Upper lobe of left lung (tissue), 4 donors: ENCODE measurements around the gene AHI1.

Experiments used
- POLR2AphosphoS5 ChIP-seq, 2 donors: sonication (generic); formaldehyde crosslinking; IDR thresholded peaks; one replicate each; pipeline ENCODE4 v1.5.1; 2017; ENCODE audit warnings: antibody characterized with exemption in 2 of 2
- TF ChIP-seq, protein P1 (sequence below), 6 experiments: fragments of 450-650 bp in 4 of 6; fragments of 200-600 bp in 2 of 6; sonication (generic) in 2 of 6; IDR thresholded peaks; one replicate each; pipeline ENCODE4 v1.5.1; 2016 to 2019; ENCODE audit warnings: antibody characterized with exemption in 6 of 6

DNA sequence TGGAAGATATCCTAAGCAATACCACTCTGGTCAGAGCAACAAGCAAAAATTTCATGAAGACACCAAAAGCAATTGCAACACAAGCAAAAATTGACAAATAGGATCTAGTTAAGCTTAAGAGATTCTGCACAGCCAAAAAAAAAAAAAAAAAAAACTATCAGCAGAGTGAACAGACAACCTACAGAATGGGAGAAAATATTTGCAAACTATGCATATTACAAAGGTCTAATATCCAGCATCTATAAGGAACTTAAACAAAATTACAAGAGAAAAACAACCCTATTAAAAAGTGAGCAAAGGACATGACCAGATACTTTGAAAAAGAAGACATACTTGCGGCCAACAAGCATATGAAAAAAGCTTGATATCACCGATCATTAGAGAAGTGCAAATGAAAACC, 20.0 kb upstream of the AHI1 start:
- TF ChIP-seq, protein P1, sequence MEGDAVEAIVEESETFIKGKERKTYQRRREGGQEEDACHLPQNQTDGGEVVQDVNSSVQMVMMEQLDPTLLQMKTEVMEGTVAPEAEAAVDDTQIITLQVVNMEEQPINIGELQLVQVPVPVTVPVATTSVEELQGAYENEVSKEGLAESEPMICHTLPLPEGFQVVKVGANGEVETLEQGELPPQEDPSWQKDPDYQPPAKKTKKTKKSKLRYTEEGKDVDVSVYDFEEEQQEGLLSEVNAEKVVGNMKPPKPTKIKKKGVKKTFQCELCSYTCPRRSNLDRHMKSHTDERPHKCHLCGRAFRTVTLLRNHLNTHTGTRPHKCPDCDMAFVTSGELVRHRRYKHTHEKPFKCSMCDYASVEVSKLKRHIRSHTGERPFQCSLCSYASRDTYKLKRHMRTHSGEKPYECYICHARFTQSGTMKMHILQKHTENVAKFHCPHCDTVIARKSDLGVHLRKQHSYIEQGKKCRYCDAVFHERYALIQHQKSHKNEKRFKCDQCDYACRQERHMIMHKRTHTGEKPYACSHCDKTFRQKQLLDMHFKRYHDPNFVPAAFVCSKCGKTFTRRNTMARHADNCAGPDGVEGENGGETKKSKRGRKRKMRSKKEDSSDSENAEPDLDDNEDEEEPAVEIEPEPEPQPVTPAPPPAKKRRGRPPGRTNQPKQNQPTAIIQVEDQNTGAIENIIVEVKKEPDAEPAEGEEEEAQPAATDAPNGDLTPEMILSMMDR (IDR thresholded peaks at IDR 0.05), result no peak
- no peak for TF ChIP-seq POLR2AphosphoS5 (IDR thresholded peaks at IDR 0.05)
